NCI-H2107 (cell line): Measurements from ENCODE around the gene RAD52.
A peak's percentile ranks its signal among the peaks of the same experiment; 100 is the strongest.

Source experiments
- DNase-seq: peaks from one replicate; lab custom pipeline; 2025; lab: John Stamatoyannopoulos, UW

The RAD52 gene

DNA sequence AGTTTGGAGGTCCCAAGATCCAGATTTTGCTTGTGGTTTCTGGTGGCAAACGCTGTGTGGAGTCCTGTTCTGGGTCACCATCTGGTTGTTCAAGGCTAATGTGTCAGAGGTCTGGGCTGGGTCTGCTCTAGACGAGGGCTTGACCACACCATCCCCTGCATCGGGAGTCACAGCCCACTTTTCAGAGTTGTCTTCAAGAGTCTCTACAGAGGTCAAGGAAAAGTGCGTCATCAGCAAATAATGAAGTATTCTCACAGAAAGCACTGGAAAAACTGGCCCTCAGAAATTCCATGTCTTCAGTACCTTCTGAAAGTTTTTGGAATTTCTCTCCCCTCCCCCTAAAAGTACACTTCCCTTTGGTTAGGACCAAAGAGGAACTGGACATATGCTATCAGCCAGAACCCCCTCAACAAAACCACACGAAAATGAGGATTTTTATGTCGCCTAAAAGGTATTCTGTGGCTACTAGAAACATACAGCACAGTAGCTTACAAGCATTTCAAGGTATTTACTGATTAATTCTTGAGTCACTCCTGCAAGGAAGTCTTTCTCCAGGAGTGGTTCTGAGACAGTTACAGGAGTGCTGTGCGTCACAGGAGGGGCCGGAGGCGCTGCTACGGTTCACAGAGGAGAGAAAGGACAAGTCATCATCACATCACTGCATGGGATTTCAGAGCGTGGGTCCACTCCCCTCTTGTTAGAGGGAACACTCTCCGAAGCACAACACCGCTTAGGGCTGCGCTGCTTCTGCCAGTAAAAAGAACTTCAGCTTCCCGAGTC is 35.4 kb downstream of the RAD52 start:
- DNase-seq = no peak

DNA sequence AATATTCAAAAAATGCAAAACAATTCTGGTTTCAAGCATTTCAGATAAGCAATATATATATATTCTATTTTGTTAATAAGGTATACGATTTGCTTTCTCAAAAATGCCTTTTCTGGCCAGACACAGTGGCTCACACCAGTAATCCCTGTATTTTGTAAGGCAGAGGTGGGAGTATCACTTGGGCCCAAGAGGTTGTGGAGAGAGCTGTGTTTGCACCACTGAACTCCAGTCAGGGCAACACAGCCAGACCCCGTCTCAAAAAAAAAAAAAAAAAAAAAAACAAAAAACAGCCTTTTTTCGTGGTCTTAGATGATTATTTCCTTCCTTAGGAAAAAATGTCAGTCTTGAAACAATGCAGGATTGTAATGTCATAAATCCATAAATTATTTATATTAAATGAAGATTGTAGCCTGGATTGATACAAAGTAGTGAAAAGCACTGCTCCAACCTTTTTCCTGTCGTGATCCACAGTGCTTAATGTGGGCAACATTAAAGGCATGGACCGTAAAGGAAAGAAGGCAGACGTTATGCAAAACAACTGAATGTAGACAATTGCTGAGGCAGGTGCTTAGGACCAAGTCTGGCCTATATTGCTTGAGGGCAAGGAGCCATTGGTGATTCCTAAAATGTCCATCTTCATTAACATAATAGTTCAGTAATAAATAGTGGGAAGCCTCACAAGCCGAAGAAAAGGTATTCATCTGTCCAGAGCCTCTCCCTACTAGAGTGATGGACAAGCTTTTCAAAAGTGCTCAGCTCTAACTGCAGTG is 36.8 kb downstream of the RAD52 start:
- no peak for DNase-seq

DNA sequence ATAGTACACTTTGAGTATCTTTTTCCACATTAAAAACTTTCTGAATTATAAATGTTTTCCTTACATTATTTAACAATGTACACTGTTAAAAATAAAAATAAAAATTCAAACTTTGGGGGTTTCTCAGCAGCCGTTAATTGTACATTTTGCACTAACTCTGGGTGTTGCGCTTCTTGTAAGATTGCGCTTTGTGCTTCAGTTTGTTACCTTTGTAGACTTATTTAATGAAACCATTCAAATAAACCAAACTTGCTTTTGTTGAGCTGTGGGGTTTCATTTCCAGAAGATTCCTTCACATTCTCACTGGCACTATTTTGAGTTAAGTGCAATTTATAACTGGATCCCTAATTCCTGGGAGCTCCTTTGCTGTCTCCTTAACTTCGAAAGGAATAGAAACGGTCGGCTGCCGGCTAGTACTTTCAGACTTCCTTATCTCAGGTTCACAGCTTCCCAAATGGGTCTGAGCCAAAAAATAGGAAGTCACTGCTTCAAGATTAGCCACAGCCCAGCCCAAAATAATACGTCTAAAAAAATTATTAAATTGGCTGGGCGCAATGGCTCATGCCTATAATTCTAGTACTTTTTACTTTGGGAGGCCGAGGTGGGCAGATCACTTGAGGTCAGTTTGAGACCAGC is 38.2 kb downstream of the RAD52 start:
- no peak for DNase-seq

DNA sequence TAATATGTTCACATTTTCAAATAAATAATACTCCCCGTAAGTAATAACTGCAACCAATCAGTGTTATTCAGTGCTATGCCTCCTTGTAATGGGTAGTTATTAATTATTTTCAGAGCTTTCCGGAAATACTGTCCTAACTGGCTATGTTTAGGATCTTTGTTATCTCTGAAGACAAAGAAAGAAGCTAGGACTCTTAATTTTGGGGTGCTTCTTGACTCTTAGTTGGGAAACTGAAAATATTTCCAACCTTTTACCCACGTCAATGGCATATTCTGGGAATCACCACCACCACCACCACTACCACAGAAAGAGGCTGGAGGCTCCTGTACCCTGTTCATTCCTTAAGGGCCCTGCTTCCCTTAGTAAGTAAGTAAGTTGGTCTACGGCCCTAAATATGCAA is 39.1 kb downstream of the RAD52 start:
- DNase-seq = no peak

DNA sequence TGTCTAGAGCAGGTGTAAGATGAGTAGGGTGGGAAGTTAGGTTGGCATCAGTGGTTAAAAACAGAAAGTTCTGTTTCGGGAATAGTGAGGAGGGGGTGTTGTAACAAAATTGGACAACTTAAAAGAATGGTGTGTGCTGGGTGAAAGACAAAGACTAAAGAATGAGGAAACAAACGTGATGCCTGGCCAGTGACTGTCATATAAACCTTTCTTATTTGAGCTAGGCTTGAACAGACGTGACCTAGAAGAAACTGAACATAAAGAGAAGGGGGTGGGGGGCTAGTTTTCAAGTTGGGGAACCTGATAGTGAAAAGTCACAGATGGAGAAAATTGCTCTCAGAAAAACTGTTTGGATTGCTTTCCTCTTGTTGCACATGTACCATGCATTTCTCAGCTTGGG is 39.6 kb downstream of the RAD52 start:
- DNase-seq = no peak

DNA sequence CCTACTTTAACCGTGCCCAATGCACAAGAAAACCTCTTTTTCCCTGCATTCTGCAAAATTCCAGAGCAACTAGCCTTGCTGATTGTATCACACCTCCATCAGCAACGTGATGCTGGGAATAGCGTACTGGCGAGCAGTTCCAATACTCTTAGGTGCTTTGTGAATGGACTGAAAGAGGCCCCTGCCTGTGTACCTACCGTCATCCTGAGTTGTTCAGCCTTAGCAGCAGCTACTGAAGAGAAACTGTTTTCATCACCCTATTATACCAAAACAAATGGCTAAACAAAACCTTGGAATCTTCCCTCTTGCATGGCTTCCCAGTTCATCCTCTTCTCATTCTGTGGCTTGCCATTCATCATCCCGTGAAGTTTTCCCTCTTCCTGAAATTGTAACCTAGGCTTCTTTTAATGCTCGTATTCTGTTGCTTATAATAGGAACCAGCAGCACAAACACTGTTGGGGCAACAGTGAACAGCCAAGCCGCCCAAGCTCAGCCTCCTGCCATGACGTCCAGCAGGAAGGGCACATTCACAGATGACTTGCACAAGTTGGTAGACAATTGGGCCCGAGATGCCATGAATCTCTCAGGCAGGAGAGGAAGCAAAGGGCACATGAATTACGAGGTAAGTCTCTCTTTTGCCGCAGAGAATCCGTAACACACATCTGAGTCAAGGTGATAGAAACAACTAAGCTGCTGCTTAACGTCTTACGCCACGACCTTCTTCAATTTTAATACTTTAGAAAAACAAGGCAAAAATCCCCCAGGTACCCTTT is 41.9 kb downstream of the RAD52 start:
- no peak for DNase-seq

DNA sequence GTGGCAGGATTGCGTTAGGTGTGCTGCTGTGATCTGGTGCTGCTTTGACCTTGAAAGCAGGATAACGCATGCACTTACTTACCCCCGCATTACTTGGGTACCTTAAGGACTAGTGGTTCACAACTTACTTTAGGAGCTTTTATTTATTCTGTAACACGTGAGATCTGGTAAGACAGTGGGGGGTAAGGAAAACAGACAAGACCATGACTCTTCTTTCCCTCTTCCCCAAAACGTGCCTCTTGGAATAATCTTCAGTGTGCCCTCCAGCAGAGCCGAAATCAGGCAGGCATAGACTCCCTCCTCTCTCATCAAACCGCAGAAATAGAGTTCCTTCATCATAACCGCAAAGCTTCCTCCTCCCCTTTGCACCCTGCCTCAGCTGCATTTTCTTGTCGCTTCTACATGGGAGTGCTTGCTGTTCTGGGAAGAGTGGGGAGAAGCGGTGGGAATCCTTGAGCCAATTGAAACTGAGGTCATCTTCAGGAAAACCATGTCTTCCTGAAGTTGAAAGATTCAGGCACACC is 43.4 kb downstream of the RAD52 start:
- DNase-seq = no peak

DNA sequence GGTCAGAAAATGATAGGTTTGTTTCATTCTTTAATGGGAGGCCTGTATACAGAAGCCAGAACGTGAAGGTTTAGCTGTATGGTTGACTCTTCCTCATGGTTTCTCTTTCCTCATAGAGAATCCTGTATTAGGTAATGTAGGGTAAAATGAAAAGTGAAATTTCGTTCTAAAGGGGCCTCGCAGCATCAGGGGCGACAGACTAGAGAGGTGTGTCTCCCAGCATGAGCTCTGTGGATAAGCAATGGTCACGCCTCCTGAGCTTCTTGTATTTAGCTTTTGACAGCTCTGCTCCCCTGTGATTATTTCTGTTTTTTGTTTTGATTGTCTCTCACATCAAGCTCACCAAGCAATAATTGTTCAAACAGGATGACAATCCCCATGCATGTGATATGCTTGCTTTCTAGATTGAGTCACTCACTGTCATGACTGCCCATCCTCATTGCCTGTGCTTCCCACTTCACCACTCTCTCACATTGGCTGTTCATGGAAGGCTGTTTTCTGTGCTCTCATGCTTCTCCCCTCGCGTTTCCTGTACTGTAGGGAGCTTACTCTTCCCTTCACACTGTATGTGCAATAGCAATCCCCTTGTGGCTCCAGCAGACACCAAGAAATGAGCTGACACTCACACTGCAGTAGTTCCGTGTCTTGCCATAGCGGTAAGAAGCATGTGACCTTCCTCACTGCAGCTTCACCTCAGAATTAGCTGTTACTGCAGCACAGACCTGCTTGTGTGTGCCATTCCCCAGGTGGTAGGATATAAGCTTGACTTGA is 44.0 kb downstream of the RAD52 start:
- no peak for DNase-seq

DNA sequence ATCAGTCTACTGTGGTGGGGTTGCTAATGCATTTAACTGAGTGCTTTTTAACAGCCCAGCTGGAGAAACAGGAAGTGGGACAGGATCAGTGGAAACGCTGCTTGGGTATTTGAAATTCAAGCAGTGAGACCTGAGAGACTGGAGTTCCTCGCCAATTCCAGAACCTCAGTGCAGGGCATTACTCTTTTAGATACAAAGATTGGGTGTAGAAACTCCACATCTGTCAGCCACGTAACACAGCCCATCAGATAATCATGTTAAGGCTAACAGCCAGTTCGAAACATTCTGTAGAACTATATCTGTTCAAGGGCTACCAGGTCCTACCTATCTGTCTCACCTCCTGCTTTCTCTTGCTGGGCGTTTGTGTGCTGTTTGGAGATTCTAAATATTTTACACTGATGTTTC is 45.5 kb downstream of the RAD52 start:
- DNase-seq = peak; percentile 13

DNA sequence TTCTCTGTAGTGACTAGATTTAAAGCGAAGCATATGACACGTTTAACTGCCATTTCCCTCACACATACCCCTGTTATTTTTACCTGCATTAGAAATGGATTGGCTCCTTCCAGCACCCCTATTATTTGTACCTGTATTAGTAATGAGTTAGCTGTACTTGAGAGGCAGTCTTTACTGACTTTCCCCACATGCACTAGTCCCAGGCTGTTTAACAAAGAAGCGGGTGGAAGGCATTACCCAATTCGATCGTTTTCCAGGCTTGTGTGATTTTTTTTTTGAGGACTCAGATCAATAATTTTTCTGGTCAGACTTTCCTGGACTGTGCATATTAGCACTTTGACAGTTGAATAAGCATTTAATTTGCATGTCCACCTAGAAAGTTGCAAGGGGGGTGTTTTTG is 46.4 kb downstream of the RAD52 start:
- no peak for DNase-seq

DNA sequence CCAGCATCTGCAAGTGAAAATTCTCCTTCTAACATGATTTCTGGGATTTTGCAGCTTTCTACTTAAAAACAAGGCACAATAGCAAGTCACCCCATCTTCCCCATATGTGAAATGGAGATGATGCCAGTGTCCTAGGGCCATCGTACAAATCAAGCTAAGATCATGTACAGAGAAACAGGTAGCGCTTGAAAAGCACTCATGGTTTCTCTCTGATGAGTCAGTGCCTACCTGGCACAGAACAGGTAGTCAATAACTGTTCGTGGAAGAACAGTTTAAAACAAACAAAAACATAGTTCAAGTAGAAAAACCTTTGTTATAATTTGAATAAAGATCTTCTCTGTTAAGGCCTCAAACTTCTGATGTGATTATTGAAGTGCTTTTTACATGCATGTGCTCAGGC is 46.9 kb downstream of the RAD52 start:
- no peak for DNase-seq

DNA sequence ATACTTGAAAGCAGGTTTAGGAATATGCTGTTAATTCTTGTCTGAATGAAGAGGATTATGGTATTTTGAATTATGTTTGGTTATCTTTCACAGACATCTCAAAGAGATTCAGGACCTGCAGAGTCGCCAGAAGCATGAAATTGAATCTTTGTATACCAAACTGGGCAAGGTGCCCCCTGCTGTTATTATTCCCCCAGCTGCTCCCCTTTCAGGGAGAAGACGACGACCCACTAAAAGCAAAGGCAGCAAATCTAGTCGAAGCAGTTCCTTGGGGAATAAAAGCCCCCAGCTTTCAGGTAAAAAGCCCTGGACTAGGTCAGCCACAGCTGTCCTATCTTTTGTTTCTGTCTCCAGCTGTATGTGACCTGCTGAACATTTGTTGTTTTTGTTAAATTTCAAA is 52.1 kb downstream of the RAD52 start:
- DNase-seq = no peak

DNA sequence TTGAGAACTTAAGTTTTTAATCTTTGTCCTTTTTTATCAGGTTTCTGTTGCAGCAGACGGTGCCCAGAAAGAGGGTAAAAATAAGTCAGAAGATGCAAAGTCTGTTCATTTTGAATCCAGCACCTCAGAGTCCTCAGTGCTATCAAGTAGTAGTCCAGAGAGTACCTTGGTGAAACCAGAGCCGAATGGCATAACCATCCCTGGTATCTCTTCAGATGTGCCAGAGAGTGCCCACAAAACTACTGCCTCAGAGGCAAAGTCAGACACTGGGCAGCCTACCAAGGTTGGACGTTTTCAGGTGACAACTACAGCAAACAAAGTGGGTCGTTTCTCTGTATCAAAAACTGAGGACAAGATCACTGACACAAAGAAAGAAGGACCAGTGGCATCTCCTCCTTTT is 53.5 kb downstream of the RAD52 start:
- DNase-seq = no peak

DNA sequence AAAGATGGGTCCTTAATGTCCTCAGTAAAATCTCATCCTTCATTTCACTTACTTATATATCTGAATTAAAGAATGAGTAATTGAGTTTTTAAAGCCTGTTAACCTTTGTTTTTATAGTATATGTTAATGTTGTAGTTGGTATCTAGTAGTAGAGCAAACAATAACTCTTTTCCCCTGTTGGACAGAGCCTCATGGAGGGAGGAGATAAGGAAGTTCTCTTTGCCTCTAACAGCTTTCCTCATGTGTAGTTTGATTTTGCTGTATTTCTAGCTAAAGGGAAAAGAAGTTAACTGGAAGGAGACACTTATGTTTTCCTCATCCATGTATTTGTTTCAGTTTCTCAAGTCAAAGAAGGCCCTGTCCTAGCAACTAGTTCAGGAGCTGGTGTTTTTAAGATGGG is 55.3 kb downstream of the RAD52 start:
- DNase-seq = no peak

DNA sequence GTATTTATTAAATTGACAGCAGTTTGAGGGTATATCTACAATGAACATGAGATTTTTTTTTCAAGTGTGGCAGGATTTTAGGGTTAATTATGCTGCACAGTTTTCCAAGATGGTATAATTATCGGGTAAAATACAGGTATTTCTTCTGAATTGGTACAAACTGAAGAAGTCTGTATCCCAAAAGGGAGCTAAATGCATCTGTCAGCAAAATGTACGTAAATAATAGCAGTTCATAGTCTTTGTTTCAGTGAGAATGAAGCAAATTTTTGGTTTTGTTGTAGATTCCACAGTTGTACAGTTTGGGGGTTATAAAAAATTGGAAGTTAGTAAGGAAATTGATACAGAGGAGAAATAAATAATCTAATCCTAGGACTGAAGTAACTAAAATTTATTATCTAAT is 63.3 kb downstream of the RAD52 start:
- no peak for DNase-seq

DNA sequence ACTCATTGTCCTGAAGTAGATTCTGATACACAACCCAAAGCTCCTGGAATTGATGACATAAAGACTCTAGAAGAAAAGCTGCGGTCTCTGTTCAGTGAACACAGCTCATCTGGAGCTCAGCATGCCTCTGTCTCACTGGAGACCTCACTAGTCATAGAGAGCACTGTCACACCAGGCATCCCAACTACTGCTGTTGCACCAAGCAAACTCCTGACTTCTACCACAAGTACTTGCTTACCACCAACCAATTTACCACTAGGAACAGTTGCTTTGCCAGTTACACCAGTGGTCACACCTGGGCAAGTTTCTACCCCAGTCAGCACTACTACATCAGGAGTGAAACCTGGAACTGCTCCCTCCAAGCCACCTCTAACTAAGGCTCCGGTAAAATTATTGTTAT is 63.8 kb downstream of the RAD52 start:
- DNase-seq = no peak

DNA sequence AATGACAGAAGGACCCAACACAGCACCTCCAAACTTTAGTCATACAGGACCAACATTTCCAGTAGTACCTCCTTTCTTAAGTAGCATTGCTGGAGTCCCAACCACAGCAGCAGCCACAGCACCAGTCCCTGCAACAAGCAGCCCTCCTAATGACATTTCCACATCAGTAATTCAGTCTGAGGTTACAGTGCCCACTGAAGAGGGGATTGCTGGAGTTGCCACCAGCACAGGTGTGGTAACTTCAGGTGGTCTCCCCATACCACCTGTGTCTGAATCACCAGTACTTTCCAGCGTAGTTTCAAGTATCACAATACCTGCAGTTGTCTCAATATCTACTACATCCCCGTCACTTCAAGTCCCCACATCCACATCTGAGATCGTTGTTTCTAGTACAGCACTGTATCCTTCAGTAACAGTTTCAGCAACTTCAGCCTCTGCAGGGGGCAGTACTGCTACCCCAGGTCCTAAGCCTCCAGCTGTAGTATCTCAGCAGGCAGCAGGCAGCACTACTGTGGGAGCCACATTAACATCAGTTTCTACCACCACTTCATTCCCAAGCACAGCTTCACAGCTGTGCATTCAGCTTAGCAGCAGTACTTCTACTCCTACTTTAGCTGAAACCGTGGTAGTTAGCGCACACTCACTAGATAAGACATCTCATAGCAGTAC is 64.6 kb downstream of the RAD52 start:
- DNase-seq = no peak

DNA sequence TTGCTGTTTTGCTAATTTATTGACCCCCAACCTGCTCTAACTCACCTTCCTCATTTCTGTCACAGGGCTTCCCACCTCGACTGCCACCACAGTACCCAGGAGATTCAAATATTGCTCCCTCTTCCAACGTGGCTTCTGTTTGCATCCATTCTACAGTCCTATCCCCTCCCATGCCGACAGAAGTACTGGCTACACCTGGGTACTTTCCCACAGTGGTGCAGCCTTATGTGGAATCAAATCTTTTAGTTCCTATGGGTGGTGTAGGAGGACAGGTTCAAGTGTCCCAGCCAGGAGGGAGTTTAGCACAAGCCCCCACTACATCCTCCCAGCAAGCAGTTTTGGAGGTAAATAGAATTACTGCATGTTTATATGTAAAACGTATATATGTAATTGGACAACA is 68.8 kb downstream of the RAD52 start:
- no peak for DNase-seq

DNA sequence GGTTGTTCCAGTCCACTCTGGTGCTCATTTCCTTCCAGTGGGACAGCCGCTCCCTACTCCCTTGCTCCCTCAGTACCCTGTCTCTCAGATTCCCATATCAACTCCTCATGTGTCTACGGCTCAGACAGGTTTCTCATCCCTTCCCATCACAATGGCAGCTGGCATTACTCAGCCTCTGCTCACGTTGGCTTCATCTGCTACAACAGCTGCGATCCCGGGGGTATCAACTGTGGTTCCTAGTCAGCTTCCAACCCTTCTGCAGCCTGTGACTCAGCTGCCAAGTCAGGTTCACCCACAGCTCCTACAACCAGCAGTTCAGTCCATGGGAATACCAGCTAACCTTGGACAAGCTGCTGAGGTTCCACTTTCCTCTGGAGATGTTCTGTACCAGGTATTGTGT is 69.9 kb downstream of the RAD52 start:
- no peak for DNase-seq

DNA sequence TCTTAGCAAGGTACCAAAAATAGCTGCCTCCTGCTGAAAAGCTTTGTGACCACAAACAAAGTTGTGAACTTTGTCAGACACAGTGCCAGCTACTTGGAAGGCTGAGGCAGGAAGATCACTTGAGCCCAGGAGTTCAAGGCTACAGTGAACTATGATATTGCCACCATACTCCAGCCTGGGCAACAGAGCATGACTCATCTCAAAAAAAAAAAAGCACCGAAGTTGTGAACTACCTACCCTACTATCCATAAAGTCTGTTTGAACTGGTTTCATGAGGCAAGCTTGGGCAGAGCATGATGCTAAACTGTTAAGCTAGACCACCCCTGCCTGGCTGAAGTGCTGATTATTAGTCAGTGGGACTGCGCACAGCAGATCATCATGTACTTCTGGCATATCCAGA is 75.5 kb downstream of the RAD52 start:
- no peak for DNase-seq

DNA sequence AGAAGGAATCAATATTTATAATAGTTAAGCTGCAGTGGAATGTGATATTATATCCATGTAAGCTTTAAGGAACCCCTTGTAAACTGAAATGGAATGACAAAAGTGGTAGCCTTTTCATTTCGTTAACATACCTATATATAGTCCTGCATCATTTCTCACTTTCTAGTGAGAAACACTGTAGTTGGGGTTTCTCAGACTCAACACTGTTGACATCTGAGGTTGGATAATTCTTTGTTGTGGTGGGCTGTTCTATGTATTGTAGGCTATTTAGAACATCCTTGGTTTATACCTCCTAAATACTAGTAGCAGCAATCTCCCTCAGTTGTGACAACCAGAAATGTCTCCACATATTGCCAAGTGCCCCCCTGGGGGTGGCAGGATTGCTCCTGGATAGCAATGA is 79.1 kb downstream of the RAD52 start:
- no peak for DNase-seq
